Measurements from ENCODE around the gene SLC39A13. TPM values are rescaled to one million over a fixed set of nuclear protein-coding genes. Genes with fewer than 3 reads are reported as not detected.

SLC39A13 gene
- total RNA-seq, 1 donor from 2014 or later, result 124 TPM

DNA sequence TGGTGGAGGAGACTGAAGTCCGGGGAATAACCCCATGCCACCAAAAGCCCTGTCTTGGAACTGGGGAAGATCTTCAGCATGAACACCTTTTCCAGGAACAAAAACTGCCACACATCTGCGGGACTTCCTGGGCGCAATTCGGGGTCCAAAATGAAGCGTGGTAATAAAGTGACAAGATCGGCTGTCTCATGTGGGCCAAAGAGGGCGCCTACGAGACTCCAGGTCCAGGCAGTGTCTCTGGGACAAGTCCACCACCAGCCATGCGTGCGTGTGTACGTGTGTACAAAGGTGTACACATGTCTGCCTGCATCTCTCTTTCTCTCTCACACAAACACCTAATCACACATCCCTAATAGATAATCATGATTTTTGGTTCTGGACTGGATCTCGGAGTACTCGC lies 47.0 kb upstream of the SLC39A13 start:
- no peak overlapping the region for H3K27ac Mint-ChIP-seq (ENCODE audit: unreplicated experiment)
- H3K36me3 Mint-ChIP-seq (ENCODE audit: low read depth), result no peaks in the 10 kb centered on the region
- no peak for DNase-seq (ENCODE audit: low spot score)
- no peaks in the 10 kb centered on the region for H3K4me1 Mint-ChIP-seq (ENCODE audit: low read depth)
- H3K4me3 Mint-ChIP-seq (ENCODE audit: unreplicated experiment), result no peak overlapping the region
- TF ChIP-seq, protein P1, sequence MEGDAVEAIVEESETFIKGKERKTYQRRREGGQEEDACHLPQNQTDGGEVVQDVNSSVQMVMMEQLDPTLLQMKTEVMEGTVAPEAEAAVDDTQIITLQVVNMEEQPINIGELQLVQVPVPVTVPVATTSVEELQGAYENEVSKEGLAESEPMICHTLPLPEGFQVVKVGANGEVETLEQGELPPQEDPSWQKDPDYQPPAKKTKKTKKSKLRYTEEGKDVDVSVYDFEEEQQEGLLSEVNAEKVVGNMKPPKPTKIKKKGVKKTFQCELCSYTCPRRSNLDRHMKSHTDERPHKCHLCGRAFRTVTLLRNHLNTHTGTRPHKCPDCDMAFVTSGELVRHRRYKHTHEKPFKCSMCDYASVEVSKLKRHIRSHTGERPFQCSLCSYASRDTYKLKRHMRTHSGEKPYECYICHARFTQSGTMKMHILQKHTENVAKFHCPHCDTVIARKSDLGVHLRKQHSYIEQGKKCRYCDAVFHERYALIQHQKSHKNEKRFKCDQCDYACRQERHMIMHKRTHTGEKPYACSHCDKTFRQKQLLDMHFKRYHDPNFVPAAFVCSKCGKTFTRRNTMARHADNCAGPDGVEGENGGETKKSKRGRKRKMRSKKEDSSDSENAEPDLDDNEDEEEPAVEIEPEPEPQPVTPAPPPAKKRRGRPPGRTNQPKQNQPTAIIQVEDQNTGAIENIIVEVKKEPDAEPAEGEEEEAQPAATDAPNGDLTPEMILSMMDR (IDR thresholded peaks at IDR 0.05), result no peak
- H3K27me3 Mint-ChIP-seq (ENCODE audit: low read depth), result peaks cover 5% of the 10 kb centered on the region
- H3K9me3 Mint-ChIP-seq (ENCODE audit: low read depth), result no peaks in the 10 kb centered on the region

- Mint-ChIP-seq H3K9me3 (ENCODE audit: low read depth) (no peaks in the 10 kb centered on the region), H3K27ac (ENCODE audit: unreplicated experiment) (no peak overlapping the region), H3K4me3 (ENCODE audit: unreplicated experiment) (no peak overlapping the region), H3K36me3 (ENCODE audit: low read depth) (no peaks in the 10 kb centered on the region), H3K27me3 (ENCODE audit: low read depth) (peaks cover 10% of the 10 kb centered on the region), H3K4me1 (ENCODE audit: low read depth) (no peaks in the 10 kb centered on the region)
- TF ChIP-seq, protein P1 (IDR thresholded peaks at IDR 0.05), result no peak
- DNase-seq (ENCODE audit: low spot score), result no peak
Observed at GRCh38 chr11:47366020-47366490, 42.3 kb upstream of the SLC39A13 start.

- TF ChIP-seq, protein P1 (IDR thresholded peaks at IDR 0.05), result no peak
- Mint-ChIP-seq H3K36me3 (ENCODE audit: low read depth) (no peaks in the 10 kb centered on the region), H3K9me3 (ENCODE audit: low read depth) (no peaks in the 10 kb centered on the region), H3K27ac (ENCODE audit: unreplicated experiment) (no peak overlapping the region), H3K4me1 (ENCODE audit: low read depth) (no peaks in the 10 kb centered on the region), H3K4me3 (ENCODE audit: unreplicated experiment) (no peak overlapping the region), H3K27me3 (ENCODE audit: low read depth) (peaks cover 10% of the 10 kb centered on the region)
- DNase-seq (ENCODE audit: low spot score), result no peak
Observed at GRCh38 chr11:47369676-47370075, 38.7 kb upstream of the SLC39A13 start.

DNA sequence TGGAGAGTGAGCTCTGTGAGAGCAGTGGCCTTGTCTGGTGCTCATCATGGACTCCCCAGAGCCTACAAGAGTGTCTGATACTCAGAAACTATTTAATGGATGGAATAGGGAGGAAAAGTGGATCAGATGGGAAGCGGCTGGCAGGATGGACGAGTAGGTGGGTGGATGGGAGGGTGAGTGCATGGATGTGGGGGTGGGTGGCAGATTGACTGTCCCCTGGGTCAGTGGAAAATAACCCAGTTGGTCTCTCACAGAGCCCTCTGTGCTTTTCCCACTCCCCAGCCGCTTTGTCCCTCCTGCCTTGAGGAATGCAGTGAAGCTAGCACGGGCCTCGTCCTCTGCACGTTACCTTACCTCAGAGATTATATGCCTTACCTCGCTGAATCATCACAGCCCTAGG lies 36.0 kb upstream of the SLC39A13 start:
- no peaks in the 10 kb centered on the region for H3K9me3 Mint-ChIP-seq (ENCODE audit: low read depth)
- TF ChIP-seq, protein P1 (IDR thresholded peaks at IDR 0.05), result no peak
- H3K27ac Mint-ChIP-seq (ENCODE audit: unreplicated experiment), result no peak overlapping the region
- DNase-seq (ENCODE audit: low spot score), result no peak
- no peaks in the 10 kb centered on the region for H3K36me3 Mint-ChIP-seq (ENCODE audit: low read depth)
- H3K4me3 Mint-ChIP-seq (ENCODE audit: unreplicated experiment), result no peak overlapping the region
- H3K27me3 Mint-ChIP-seq (ENCODE audit: low read depth), result peaks cover 2% of the 10 kb centered on the region
- no peaks in the 10 kb centered on the region for H3K4me1 Mint-ChIP-seq (ENCODE audit: low read depth)

GRCh38 chr11:47373876-47374719 lies 34.3 kb upstream of the SLC39A13 start:
- no peak overlapping the region for H3K27ac Mint-ChIP-seq (ENCODE audit: unreplicated experiment)
- no peaks in the 10 kb centered on the region for H3K9me3 Mint-ChIP-seq (ENCODE audit: low read depth)
- no peak for DNase-seq (ENCODE audit: low spot score)
- TF ChIP-seq, protein P1 (IDR thresholded peaks at IDR 0.05), result peak; percentile 98
- no peaks in the 10 kb centered on the region for H3K36me3 Mint-ChIP-seq (ENCODE audit: low read depth)
- peaks cover 2% of the 10 kb centered on the region for H3K27me3 Mint-ChIP-seq (ENCODE audit: low read depth)
- H3K4me1 Mint-ChIP-seq (ENCODE audit: low read depth), result no peaks in the 10 kb centered on the region
- no peak overlapping the region for H3K4me3 Mint-ChIP-seq (ENCODE audit: unreplicated experiment)
